ENCODE results near the gene MED14.

GRCh38 chrX:40757058-40757457 lies 21.7 kb upstream of the MED14 start:
- TF ChIP-seq FOXK1 (CRISPR knock-in tag; IDR thresholded peaks at IDR 0.05) (no peak), RELA (CRISPR knock-in tag; IDR thresholded peaks at IDR 0.05; ENCODE audit: borderline replicate concordance) (no peak), CTCF (IDR thresholded peaks at IDR 0.05) (no peak), ATF2 (CRISPR knock-in tag; IDR thresholded peaks at IDR 0.05; ENCODE audit: borderline replicate concordance, low read depth) (no peak), ZNF121 (CRISPR knock-in tag; IDR thresholded peaks at IDR 0.05) (no peak), AR (CRISPR knock-in tag; IDR thresholded peaks at IDR 0.05) (no peak), AFF4 (CRISPR knock-in tag; IDR thresholded peaks at IDR 0.05; ENCODE audit: borderline replicate concordance) (no peak), E2F4 (CRISPR knock-in tag; IDR thresholded peaks at IDR 0.05; ENCODE audit: borderline replicate concordance, low read depth) (no peak)

Measured in WTC11 (cell line).